Measurements from ENCODE around the gene KSR1.

Gene KSR1

GRCh38 chr17:27622986-27623385, 166.7 kb downstream of the KSR1 start:
- WGBS, 2 donors (ENCODE audit: extremely low coverage in 2 of 2, insufficient read length in 2 of 2, insufficient replicate concordance in 1 of 2) = no CpG with 5 or more reads among the region's 4 CpGs

GRCh38 chr17:27623614-27624013, 167.4 kb downstream of the KSR1 start:
- Histone ChIP-seq H3K9me3 (replicated peaks in 1 of 2; ENCODE audit: control insufficient read depth in 2 of 2, insufficient read depth in 1 of 2, low read depth in 1 of 2, low read length in 2 of 2) (no peaks in the 10 kb centered on the region), H3K36me3 (replicated peaks in 1 of 2; ENCODE audit: control insufficient read depth in 2 of 2, insufficient read depth in 2 of 2, low read length in 2 of 2) (peaks cover 17 to 21% of the 10 kb centered on the region in 2 donors)
- no CpG with 5 or more reads among the region's 6 CpGs for WGBS, 2 donors (ENCODE audit: extremely low coverage in 2 of 2, insufficient read length in 2 of 2, insufficient replicate concordance in 1 of 2)

More at GRCh38 chr17:27622986-27623385, 166.7 kb downstream of the KSR1 start:
- Histone ChIP-seq H2BK12ac (ENCODE audit: low read length) (no peak overlapping the region), H3K9me3 (replicated peaks in 1 of 2; ENCODE audit: control insufficient read depth in 2 of 2, insufficient read depth in 1 of 2, low read depth in 1 of 2, low read length in 2 of 2) (no peaks in the 10 kb centered on the region), H2BK5ac (ENCODE audit: low read length) (no peak overlapping the region), H4K8ac (ENCODE audit: low read depth, low read length) (no peak overlapping the region), H3K36me3 (replicated peaks in 1 of 2; ENCODE audit: control insufficient read depth in 2 of 2, insufficient read depth in 2 of 2, low read length in 2 of 2) (peaks cover 22 to 26% of the 10 kb centered on the region in 2 donors), H3K4me3 (ENCODE audit: low read length in 2 of 2) (no peak overlapping the region), H3K79me1 (ENCODE audit: low read depth, low read length) (no peaks in the 10 kb centered on the region), H3K27me3 (ENCODE audit: control insufficient read depth in 3 of 3, insufficient read depth in 3 of 3, low read depth in 1 of 3, low read length in 3 of 3) (no peaks in the 10 kb centered on the region), H3K4ac (ENCODE audit: low read length) (no peak overlapping the region), H3K4me1 (ENCODE audit: control insufficient read depth in 2 of 2, insufficient read depth in 1 of 2, low read depth in 1 of 2, low read length in 2 of 2) (peaks cover 0 to 3% of the 10 kb centered on the region in 2 donors), H2AFZ (ENCODE audit: low read length) (no peak overlapping the region), H3K27ac (replicated peaks; ENCODE audit: low read length) (no peak overlapping the region), H2BK120ac (ENCODE audit: low read depth, low read length) (no peak overlapping the region), H3K18ac (ENCODE audit: low read length) (no peak overlapping the region), H3K4me2 (ENCODE audit: insufficient read depth, low read length, poor library complexity, severe bottlenecking) (no peak overlapping the region), H3K23ac (ENCODE audit: low read depth, low read length, poor library complexity) (no peak overlapping the region), H3K14ac (ENCODE audit: low read length) (no peak overlapping the region), H2AK5ac (ENCODE audit: low read depth, low read length) (no peak overlapping the region), H2BK15ac (ENCODE audit: low read length) (no peak overlapping the region), H3K9ac (ENCODE audit: low read depth, low read length, poor library complexity) (no peak overlapping the region), H4K91ac (ENCODE audit: low read depth, low read length, poor library complexity) (no peak overlapping the region)
- DNase-seq (ENCODE audit: low spot score) = no peak

GRCh38 chr17:27624539-27624938, 168.3 kb downstream of the KSR1 start:
- H3K79me1 ChIP-seq (ENCODE audit: low read depth, low read length) = no peaks in the 10 kb centered on the region
- no peak overlapping the region for H3K27ac ChIP-seq (replicated peaks; ENCODE audit: low read length)
- H3K4me1 ChIP-seq (ENCODE audit: control insufficient read depth in 2 of 2, insufficient read depth in 1 of 2, low read depth in 1 of 2, low read length in 2 of 2) = peaks cover 0 to 3% of the 10 kb centered on the region in 2 donors
- peak overlapping the region; percentile 22 for H4K91ac ChIP-seq (ENCODE audit: low read depth, low read length, poor library complexity)
- peak overlapping the region; percentile 56 for H2BK15ac ChIP-seq (ENCODE audit: low read length)
- H2BK12ac ChIP-seq (ENCODE audit: low read length) = no peak overlapping the region
- no CpG with 5 or more reads among the region's 3 CpGs for WGBS, 2 donors (ENCODE audit: extremely low coverage in 2 of 2, insufficient read length in 2 of 2, insufficient replicate concordance in 1 of 2)
- H4K8ac ChIP-seq (ENCODE audit: low read depth, low read length) = no peak overlapping the region
- H3K9ac ChIP-seq (ENCODE audit: low read depth, low read length, poor library complexity) = no peak overlapping the region
- no peak overlapping the region for H2AK5ac ChIP-seq (ENCODE audit: low read depth, low read length)
- no peak overlapping the region for H2BK120ac ChIP-seq (ENCODE audit: low read depth, low read length)
- no peak overlapping the region for H3K4me3 ChIP-seq (ENCODE audit: low read length in 2 of 2)
- no peak overlapping the region for H3K18ac ChIP-seq (ENCODE audit: low read length)
- H3K4me2 ChIP-seq (ENCODE audit: insufficient read depth, low read length, poor library complexity, severe bottlenecking) = no peak overlapping the region
- H3K27me3 ChIP-seq (ENCODE audit: control insufficient read depth in 3 of 3, insufficient read depth in 3 of 3, low read depth in 1 of 3, low read length in 3 of 3) = no peaks in the 10 kb centered on the region
- H2BK5ac ChIP-seq (ENCODE audit: low read length) = no peak overlapping the region
- no peak overlapping the region for H2AFZ ChIP-seq (ENCODE audit: low read length)
- no peak overlapping the region for H3K4ac ChIP-seq (ENCODE audit: low read length)
- no peak overlapping the region for H3K23ac ChIP-seq (ENCODE audit: low read depth, low read length, poor library complexity)
- no peak overlapping the region for H3K14ac ChIP-seq (ENCODE audit: low read length)
- no peak for DNase-seq (ENCODE audit: low spot score)
- H3K9me3 ChIP-seq (replicated peaks in 1 of 2; ENCODE audit: control insufficient read depth in 2 of 2, insufficient read depth in 1 of 2, low read depth in 1 of 2, low read length in 2 of 2) = no peaks in the 10 kb centered on the region
- H3K36me3 ChIP-seq (replicated peaks in 1 of 2; ENCODE audit: control insufficient read depth in 2 of 2, insufficient read depth in 2 of 2, low read length in 2 of 2) = peaks cover 15 to 21% of the 10 kb centered on the region in 2 donors

More at GRCh38 chr17:27623614-27624013, 167.4 kb downstream of the KSR1 start:
- Histone ChIP-seq H2BK5ac (ENCODE audit: low read length) (no peak overlapping the region), H4K91ac (ENCODE audit: low read depth, low read length, poor library complexity) (no peak overlapping the region), H3K27ac (replicated peaks; ENCODE audit: low read length) (no peak overlapping the region), H3K4ac (ENCODE audit: low read length) (no peak overlapping the region), H3K23ac (ENCODE audit: low read depth, low read length, poor library complexity) (no peak overlapping the region), H3K18ac (ENCODE audit: low read length) (no peak overlapping the region), H3K79me1 (ENCODE audit: low read depth, low read length) (no peaks in the 10 kb centered on the region), H2AK5ac (ENCODE audit: low read depth, low read length) (no peak overlapping the region), H3K14ac (ENCODE audit: low read length) (no peak overlapping the region), H3K4me2 (ENCODE audit: insufficient read depth, low read length, poor library complexity, severe bottlenecking) (no peak overlapping the region), H2AFZ (ENCODE audit: low read length) (no peak overlapping the region), H2BK12ac (ENCODE audit: low read length) (no peak overlapping the region), H2BK120ac (ENCODE audit: low read depth, low read length) (no peak overlapping the region), H3K4me3 (ENCODE audit: low read length in 2 of 2) (no peak overlapping the region), H3K9ac (ENCODE audit: low read depth, low read length, poor library complexity) (no peak overlapping the region), H3K4me1 (ENCODE audit: control insufficient read depth in 2 of 2, insufficient read depth in 1 of 2, low read depth in 1 of 2, low read length in 2 of 2) (peaks cover 0 to 3% of the 10 kb centered on the region in 2 donors), H4K8ac (ENCODE audit: low read depth, low read length) (no peak overlapping the region), H3K27me3 (ENCODE audit: control insufficient read depth in 3 of 3, insufficient read depth in 3 of 3, low read depth in 1 of 3, low read length in 3 of 3) (no peaks in the 10 kb centered on the region), H2BK15ac (ENCODE audit: low read length) (no peak overlapping the region)
- DNase-seq (ENCODE audit: low spot score) = no peak

- H3K27me3 ChIP-seq (ENCODE audit: control insufficient read depth in 3 of 3, insufficient read depth in 3 of 3, low read depth in 1 of 3, low read length in 3 of 3) = no peaks in the 10 kb centered on the region
- no peak overlapping the region for H3K27ac ChIP-seq (replicated peaks; ENCODE audit: low read length)
- H4K8ac ChIP-seq (ENCODE audit: low read depth, low read length) = no peak overlapping the region
- H2AK5ac ChIP-seq (ENCODE audit: low read depth, low read length) = no peak overlapping the region
- no peak overlapping the region for H3K4ac ChIP-seq (ENCODE audit: low read length)
- H3K23ac ChIP-seq (ENCODE audit: low read depth, low read length, poor library complexity) = no peak overlapping the region
- no peaks in the 10 kb centered on the region for H3K79me1 ChIP-seq (ENCODE audit: low read depth, low read length)
- H3K36me3 ChIP-seq (replicated peaks in 1 of 2; ENCODE audit: control insufficient read depth in 2 of 2, insufficient read depth in 2 of 2, low read length in 2 of 2) = peaks cover 14 to 15% of the 10 kb centered on the region in 2 donors
- no peak overlapping the region for H3K9ac ChIP-seq (ENCODE audit: low read depth, low read length, poor library complexity)
- no peak overlapping the region for H2AFZ ChIP-seq (ENCODE audit: low read length)
- no peak overlapping the region for H2BK120ac ChIP-seq (ENCODE audit: low read depth, low read length)
- H2BK12ac ChIP-seq (ENCODE audit: low read length) = no peak overlapping the region
- H3K14ac ChIP-seq (ENCODE audit: low read length) = no peak overlapping the region
- no peak for DNase-seq (ENCODE audit: low spot score)
- H3K9me3 ChIP-seq (replicated peaks in 1 of 2; ENCODE audit: control insufficient read depth in 2 of 2, insufficient read depth in 1 of 2, low read depth in 1 of 2, low read length in 2 of 2) = no peaks in the 10 kb centered on the region
- no CpG with 5 or more reads among the region's 5 CpGs for WGBS, 2 donors (ENCODE audit: extremely low coverage in 2 of 2, insufficient read length in 2 of 2, insufficient replicate concordance in 1 of 2)
- no peak overlapping the region for H3K4me3 ChIP-seq (ENCODE audit: low read length in 2 of 2)
- H3K18ac ChIP-seq (ENCODE audit: low read length) = no peak overlapping the region
- no peak overlapping the region for H3K4me2 ChIP-seq (ENCODE audit: insufficient read depth, low read length, poor library complexity, severe bottlenecking)
- no peak overlapping the region for H2BK15ac ChIP-seq (ENCODE audit: low read length)
- H3K4me1 ChIP-seq (ENCODE audit: control insufficient read depth in 2 of 2, insufficient read depth in 1 of 2, low read depth in 1 of 2, low read length in 2 of 2) = peaks cover 0 to 3% of the 10 kb centered on the region in 2 donors
- no peak overlapping the region for H4K91ac ChIP-seq (ENCODE audit: low read depth, low read length, poor library complexity)
- H2BK5ac ChIP-seq (ENCODE audit: low read length) = no peak overlapping the region
Measured at GRCh38 chr17:27625856-27626255, 169.6 kb downstream of the KSR1 start.
